ENCODE results near the gene DDX21.
A peak's percentile ranks its signal among the peaks of the same experiment; 100 is the strongest.

DDX21 gene

GRCh38 chr10:68987611-68988010 lies 31.6 kb downstream of the DDX21 start:
- CTCF ChIA-PET, result interaction anchor here (0.9 to 2.9 kb wide), 6 partner anchors 9 to 235 kb away, joined by 3 to 14 read pairs (median 4); no protein-coding TSS in a partner anchor
- POLR2A ChIA-PET, result interaction anchor here (0.6 to 1.2 kb wide), 4 partner anchors 20 to 321 kb away, joined by 4 to 8 read pairs (median 6); no protein-coding TSS in a partner anchor
- DNase-seq (ENCODE audit: extremely low spot score), result no peak
- no peak for TF ChIP-seq CTCF (IDR thresholded peaks at IDR 0.05; ENCODE audit: control extremely low read depth, extremely low read depth, low read depth, missing control alignments)

GRCh38 chr10:68988530-68989316 lies 32.8 kb downstream of the DDX21 start, which contains the start of gene KIFBP:
TSS of gene KIFBP (plus strand) at chr10:68988803. CDS start at chr10:68988833, 30 bp downstream.
- POLR2A ChIA-PET, result interaction anchor here (1.1 to 1.2 kb wide), 2 partner anchors 26 to 108 kb away, joined by 3 to 8 read pairs; no protein-coding TSS in a partner anchor
- peak; percentile 49 for TF ChIP-seq CTCF (IDR thresholded peaks at IDR 0.05; ENCODE audit: control extremely low read depth, extremely low read depth, low read depth, missing control alignments)
- DNase-seq (ENCODE audit: extremely low spot score), result peak; percentile 95
- CTCF ChIA-PET, result interaction anchor here (0.6 to 2.9 kb wide), 5 partner anchors 16 to 154 kb away, joined by 3 to 14 read pairs (median 3); no protein-coding TSS in a partner anchor

- ChIA-PET CTCF (interaction anchor here (0.6 to 2.9 kb wide), 4 partner anchors 15 to 153 kb away, joined by 3 to 14 read pairs (median 3); no protein-coding TSS in a partner anchor), POLR2A (interaction anchor here (1.1 kb wide), 1 partner anchor 25 kb away, joined by 3 read pairs; no protein-coding TSS in a partner anchor)
- no peak for TF ChIP-seq CTCF (IDR thresholded peaks at IDR 0.05; ENCODE audit: control extremely low read depth, extremely low read depth, low read depth, missing control alignments)
- DNase-seq (ENCODE audit: extremely low spot score), result no peak
Observed at GRCh38 chr10:68989317-68989990, 33.5 kb downstream of the DDX21 start.

DNA sequence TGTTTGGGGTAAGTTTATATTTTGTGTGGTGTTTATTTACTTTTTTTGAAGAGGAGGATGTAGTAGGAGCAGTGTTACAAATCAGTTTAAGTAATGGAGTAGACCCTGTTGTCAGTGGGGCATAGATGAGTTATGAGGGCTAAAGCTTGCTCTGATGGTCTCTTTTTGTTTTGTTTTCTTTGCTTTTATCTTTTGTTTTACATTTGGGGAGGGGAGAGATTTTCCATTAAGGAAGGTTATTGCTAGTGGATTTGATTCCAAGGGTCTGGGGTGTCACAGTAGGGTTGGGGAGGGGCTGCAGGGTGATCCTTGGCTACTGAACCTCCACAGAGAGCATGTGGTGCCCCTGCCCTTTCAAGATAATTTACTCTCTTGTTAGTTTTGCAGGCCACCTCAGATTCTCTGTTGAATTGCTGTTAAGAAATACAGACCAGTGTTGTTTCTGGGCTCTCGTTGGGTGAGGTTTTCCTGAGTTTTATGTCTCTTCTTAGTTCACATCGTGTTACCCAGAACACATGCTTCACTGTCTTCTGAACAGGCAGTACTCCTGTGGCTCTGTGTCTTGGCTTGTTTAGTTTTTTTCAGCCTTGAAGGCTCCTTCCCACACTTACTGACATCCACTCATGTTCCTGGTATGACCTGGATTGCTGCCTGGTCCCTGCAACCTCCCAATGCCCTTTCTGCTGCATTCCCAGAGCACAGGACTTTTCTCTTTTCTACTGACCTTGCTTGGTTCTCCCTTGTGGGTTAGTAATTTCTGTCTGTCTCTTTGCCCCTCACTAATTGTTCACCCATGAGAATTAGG lies 36.9 kb downstream of the DDX21 start:
- CTCF ChIA-PET, result interaction anchor here (3.1 kb wide), 1 partner anchor 13 kb away, joined by 23 read pairs; no protein-coding TSS in a partner anchor
- POLR2A ChIA-PET, result no interaction called here
- no peak for DNase-seq (ENCODE audit: extremely low spot score)
- TF ChIP-seq CTCF (IDR thresholded peaks at IDR 0.05; ENCODE audit: control extremely low read depth, extremely low read depth, low read depth, missing control alignments), result no peak

- TF ChIP-seq CTCF (IDR thresholded peaks at IDR 0.05; ENCODE audit: control extremely low read depth, extremely low read depth, low read depth, missing control alignments), result no peak
- DNase-seq (ENCODE audit: extremely low spot score), result no peak
- CTCF ChIA-PET, result no interaction called here
- POLR2A ChIA-PET, result no interaction called here
Observed at GRCh38 chr10:68997211-68997610, 41.2 kb downstream of the DDX21 start.

Measured in GM10248 (cell line).